GM12878 (cell line): ENCODE results near the gene ADAR. TPM values are rescaled to one million over a fixed set of nuclear protein-coding genes. Genes with fewer than 3 reads are reported as not detected.

Experiments used
- BACH1 ChIP-seq: fragments of 450-650 bp; IDR thresholded peaks from 2 replicates; pipeline ENCODE4 v1.6.1; 2017; ENCODE audit warnings: mild to moderate bottlenecking, borderline replicate concordance
- EGR1 ChIP-seq, 2 experiments: IDR thresholded peaks; 1 replicate in 1 of 2; 2 replicates in 1 of 2; pipeline ENCODE4 v1.6.1; 2011 to 2012; ENCODE audit warnings: low read depth in 2 of 2, low read length in 2 of 2, borderline replicate concordance in 1 of 2, mild to moderate bottlenecking in 1 of 2, moderate library complexity in 1 of 2
- IKZF2 ChIP-seq, 2 experiments: fragments of 450-650 bp; IDR thresholded peaks; 2 replicates each; pipeline ENCODE4 v1.6.1; 2017; ENCODE audit warnings: mild to moderate bottlenecking in 2 of 2, moderate library complexity in 2 of 2
- IRF4 ChIP-seq: IDR thresholded peaks from 2 replicates; pipeline ENCODE4 v1.6.1; 2011; ENCODE audit warnings: low read depth, low read length
- MTA3 ChIP-seq: IDR thresholded peaks from 2 replicates; pipeline ENCODE4 v1.6.1; 2012; ENCODE audit warnings: low read length, inconsistent platforms, borderline replicate concordance
- NFIC ChIP-seq: IDR thresholded peaks from 2 replicates; pipeline ENCODE4 v1.6.1; 2012; ENCODE audit warnings: low read depth, mild to moderate bottlenecking, inconsistent platforms, low read length, moderate library complexity
- NFYA ChIP-seq: IDR thresholded peaks from 2 replicates; pipeline ENCODE4 v1.6.1; 2011; ENCODE audit warnings: low read depth, mild to moderate bottlenecking, low read length, improper control_type of control experiment, borderline replicate concordance
- NR2C2 ChIP-seq: IDR thresholded peaks from 2 replicates; pipeline ENCODE4 v1.6.1; 2011; ENCODE audit warnings: borderline replicate concordance, low read depth; ENCODE audit not compliant: control insufficient read depth, insufficient read length
- POLR2A ChIP-seq: IDR thresholded peaks from 2 replicates; pipeline ENCODE4 v1.6.1; 2011; ENCODE audit warnings: low read depth, mild to moderate bottlenecking, low read length
- RAD51 ChIP-seq: fragments of 450-650 bp; IDR thresholded peaks from 2 replicates; pipeline ENCODE4 v1.6.1; 2016; ENCODE audit warnings: moderate library complexity, mild to moderate bottlenecking, inconsistent platforms
- RBBP5 ChIP-seq: fragments of 200-600 bp; sonication (generic); conservative IDR thresholded peaks from 2 replicates; pipeline ENCODE4 v1.6.1; 2016
- RELA ChIP-seq: fragments of 450-650 bp; IDR thresholded peaks from 2 replicates; pipeline ENCODE4 v1.8.0; 2014; ENCODE audit warnings: borderline replicate concordance; ENCODE audit not compliant: partially characterized antibody
- RUNX3 ChIP-seq: IDR thresholded peaks from 2 replicates; pipeline ENCODE4 v1.6.1; 2012; ENCODE audit warnings: low read length, inconsistent platforms
- SMC3 ChIP-seq: IDR thresholded peaks from 2 replicates; pipeline ENCODE4 v1.6.1; 2011; ENCODE audit warnings: low read length, improper control_type of control experiment, borderline replicate concordance
- SRF ChIP-seq, 2 experiments: IDR thresholded peaks; 2 replicates each; pipeline ENCODE4 v1.6.1; 2011; ENCODE audit warnings: low read depth in 2 of 2, low read length in 2 of 2, mild to moderate bottlenecking in 1 of 2, moderate library complexity in 1 of 2
- SUPT20H ChIP-seq: IDR thresholded peaks from 2 replicates; pipeline ENCODE4 v1.6.1; 2011; ENCODE audit warnings: low read depth, mild to moderate bottlenecking, low read length, moderate library complexity, borderline replicate concordance; ENCODE audit not compliant: control insufficient read depth
- SUZ12 ChIP-seq: fragments of 200-600 bp; sonication (generic); IDR thresholded peaks from one replicate; pipeline ENCODE4 v1.6.1; 2018; ENCODE audit warnings: antibody characterized with exemption, mild to moderate bottlenecking; ENCODE audit not compliant: unreplicated experiment
- YBX1 ChIP-seq: fragments of 450-650 bp; IDR thresholded peaks from 2 replicates; pipeline ENCODE4 v1.6.1; 2016; ENCODE audit warnings: antibody characterized with exemption
- polyA plus RNA-seq, 11 experiments: library from polyadenylated mRNA; depleted of rRNA in 4 of 11; unstranded in 6 of 11; stranded (reverse) in 5 of 11; fragments of >200 nt; fragmentation: Nextera tagmentation in 4 of 11; fragmentation: Illumina TruSeq in 1 of 11; extraction: Ambion mirVana in 4 of 11; extraction: Trizol in 1 of 11; gene quantifications; 1 replicate in 1 of 11; 2 replicates in 10 of 11; pipeline versions ENCODE4 v1.2.1 to v1.2.3, GENCODE V29; 2011 to 2016; ENCODE audit warnings: inconsistent platforms in 2 of 11, missing spikeins in 2 of 11, low read depth in 1 of 11
- total RNA-seq, 4 experiments: library from RNA; depleted of rRNA in 3 of 4; stranded (reverse); fragments of >200 nt in 3 of 4; fragmentation: Illumina TruSeq in 1 of 4; extraction: Trizol in 1 of 4; gene quantifications; 2 replicates each; pipeline versions ENCODE4 v1.2.1 to v1.2.3, GENCODE V29; 2013 to 2021
- TF ChIP-seq, protein P1 (sequence below): fragments of 450-650 bp; IDR thresholded peaks from 2 replicates; pipeline ENCODE4 v1.6.1; 2018; ENCODE audit warnings: borderline replicate concordance, mild to moderate bottlenecking; ENCODE audit not compliant: partially characterized antibody
- TF ChIP-seq, protein P2 (sequence below): IDR thresholded peaks from 2 replicates; pipeline ENCODE4 v1.6.1; 2011; ENCODE audit warnings: borderline replicate concordance, low read depth, mild to moderate bottlenecking, moderate library complexity, low read length; ENCODE audit not compliant: insufficient read depth, poor library complexity, severe bottlenecking
- TF ChIP-seq, protein P3 (sequence below): fragments of 450-650 bp; IDR thresholded peaks from 2 replicates; pipeline ENCODE4 v1.6.1; 2018; ENCODE audit warnings: mild to moderate bottlenecking, low read depth, moderate library complexity; ENCODE audit not compliant: partially characterized antibody
- TF ChIP-seq, protein P4 (sequence below): fragments of 450-650 bp; IDR thresholded peaks from 2 replicates; pipeline ENCODE4 v1.6.1; 2017; ENCODE audit warnings: borderline replicate concordance

Gene ADAR
- total and polyA plus RNA-seq, 10 of the 15 experiments (the other 5 are each of a cell fraction or from before 2014, with no cell fraction given) = 55.5 to 413 (median 176) TPM

DNA sequence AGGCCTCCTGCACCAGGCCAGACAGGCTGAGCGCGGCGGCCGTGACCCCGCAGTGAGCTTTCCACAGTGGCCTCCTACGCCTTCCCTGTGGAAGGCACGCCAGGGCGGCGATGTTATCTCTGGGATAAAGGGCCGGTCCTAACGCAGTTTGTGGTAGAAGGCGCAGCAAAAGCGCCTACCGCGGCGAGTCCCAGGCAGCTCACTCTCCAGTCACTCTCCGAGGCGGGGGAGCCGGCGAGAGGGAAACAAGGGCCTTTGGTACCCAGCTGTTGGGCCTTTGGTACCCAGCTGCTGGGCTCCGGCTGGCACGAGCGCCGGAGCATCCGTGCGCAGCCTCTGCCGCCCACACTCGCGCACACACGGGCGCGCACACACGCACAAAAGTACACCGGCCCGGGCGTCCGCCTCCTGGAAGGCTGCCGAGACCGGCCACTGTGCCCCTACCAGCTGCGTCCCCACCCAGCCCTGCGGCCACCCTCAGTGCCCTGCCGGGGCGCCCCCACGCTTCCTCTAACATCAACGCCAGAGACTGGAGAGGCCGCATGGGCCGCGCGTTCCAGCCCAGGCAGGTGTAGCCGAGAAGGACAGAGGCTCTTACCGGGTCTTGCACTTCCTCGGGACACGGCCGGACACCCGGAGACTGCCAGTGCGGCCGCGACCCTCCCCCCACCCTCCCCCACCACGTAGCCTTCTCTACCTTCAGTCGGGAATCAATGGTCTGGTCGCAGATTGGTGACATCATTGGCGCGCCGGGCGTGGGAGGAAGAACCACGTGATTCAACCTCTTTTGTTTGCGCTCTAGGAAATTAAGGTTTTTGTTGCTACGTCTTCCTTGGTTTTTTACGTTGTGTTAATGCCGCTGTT, 19.5 kb upstream of the ADAR start (continued):
- TF ChIP-seq, protein P1, sequence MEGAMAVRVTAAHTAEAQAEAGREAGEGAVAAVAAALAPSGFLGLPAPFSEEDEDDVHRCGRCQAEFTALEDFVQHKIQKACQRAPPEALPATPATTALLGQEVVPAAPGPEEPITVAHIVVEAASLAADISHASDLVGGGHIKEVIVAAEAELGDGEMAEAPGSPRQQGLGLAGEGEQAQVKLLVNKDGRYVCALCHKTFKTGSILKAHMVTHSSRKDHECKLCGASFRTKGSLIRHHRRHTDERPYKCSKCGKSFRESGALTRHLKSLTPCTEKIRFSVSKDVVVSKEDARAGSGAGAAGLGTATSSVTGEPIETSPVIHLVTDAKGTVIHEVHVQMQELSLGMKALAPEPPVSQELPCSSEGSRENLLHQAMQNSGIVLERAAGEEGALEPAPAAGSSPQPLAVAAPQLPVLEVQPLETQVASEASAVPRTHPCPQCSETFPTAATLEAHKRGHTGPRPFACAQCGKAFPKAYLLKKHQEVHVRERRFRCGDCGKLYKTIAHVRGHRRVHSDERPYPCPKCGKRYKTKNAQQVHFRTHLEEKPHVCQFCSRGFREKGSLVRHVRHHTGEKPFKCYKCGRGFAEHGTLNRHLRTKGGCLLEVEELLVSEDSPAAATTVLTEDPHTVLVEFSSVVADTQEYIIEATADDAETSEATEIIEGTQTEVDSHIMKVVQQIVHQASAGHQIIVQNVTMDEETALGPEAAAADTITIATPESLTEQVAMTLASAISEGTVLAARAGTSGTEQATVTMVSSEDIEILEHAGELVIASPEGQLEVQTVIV = no peak
- TF ChIP-seq BACH1 = no peak
- TF ChIP-seq, protein P2, sequence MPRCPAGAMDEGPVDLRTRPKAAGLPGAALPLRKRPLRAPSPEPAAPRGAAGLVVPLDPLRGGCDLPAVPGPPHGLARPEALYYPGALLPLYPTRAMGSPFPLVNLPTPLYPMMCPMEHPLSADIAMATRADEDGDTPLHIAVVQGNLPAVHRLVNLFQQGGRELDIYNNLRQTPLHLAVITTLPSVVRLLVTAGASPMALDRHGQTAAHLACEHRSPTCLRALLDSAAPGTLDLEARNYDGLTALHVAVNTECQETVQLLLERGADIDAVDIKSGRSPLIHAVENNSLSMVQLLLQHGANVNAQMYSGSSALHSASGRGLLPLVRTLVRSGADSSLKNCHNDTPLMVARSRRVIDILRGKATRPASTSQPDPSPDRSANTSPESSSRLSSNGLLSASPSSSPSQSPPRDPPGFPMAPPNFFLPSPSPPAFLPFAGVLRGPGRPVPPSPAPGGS = no peak
- no peak for TF ChIP-seq NFYA
- TF ChIP-seq SUPT20H = no peak
- TF ChIP-seq MTA3 = no peak
- peak in 1 of 2 experiments; percentile 92; a peak in 2 of 4 replicates for TF ChIP-seq SRF (IDR thresholded peaks at IDR 0.05; ENCODE audit: low read depth in 2 of 2, low read length in 2 of 2)
- TF ChIP-seq, protein P3, sequence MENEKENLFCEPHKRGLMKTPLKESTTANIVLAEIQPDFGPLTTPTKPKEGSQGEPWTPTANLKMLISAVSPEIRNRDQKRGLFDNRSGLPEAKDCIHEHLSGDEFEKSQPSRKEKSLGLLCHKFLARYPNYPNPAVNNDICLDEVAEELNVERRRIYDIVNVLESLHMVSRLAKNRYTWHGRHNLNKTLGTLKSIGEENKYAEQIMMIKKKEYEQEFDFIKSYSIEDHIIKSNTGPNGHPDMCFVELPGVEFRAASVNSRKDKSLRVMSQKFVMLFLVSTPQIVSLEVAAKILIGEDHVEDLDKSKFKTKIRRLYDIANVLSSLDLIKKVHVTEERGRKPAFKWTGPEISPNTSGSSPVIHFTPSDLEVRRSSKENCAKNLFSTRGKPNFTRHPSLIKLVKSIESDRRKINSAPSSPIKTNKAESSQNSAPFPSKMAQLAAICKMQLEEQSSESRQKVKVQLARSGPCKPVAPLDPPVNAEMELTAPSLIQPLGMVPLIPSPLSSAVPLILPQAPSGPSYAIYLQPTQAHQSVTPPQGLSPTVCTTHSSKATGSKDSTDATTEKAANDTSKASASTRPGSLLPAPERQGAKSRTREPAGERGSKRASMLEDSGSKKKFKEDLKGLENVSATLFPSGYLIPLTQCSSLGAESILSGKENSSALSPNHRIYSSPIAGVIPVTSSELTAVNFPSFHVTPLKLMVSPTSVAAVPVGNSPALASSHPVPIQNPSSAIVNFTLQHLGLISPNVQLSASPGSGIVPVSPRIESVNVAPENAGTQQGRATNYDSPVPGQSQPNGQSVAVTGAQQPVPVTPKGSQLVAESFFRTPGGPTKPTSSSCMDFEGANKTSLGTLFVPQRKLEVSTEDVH = peak; percentile 51
- TF ChIP-seq NFIC = no peak; the same call in 1 of the 2 replicates
- TF ChIP-seq RELA = no peak
- TF ChIP-seq POLR2A = peak; percentile 55; the same call in 1 of the 2 replicates
- TF ChIP-seq SMC3 = no peak
- TF ChIP-seq EGR1 (IDR thresholded peaks at IDR 0.05; ENCODE audit: borderline replicate concordance in 1 of 2, low read depth in 2 of 2, low read length in 2 of 2) = peak; percentile 58 to 100
- peak; percentile 97 for TF ChIP-seq RAD51
- TF ChIP-seq RUNX3 = peak; percentile 75
- TF ChIP-seq IRF4 = no peak
- no peak for TF ChIP-seq RBBP5
- no peak for TF ChIP-seq SUZ12
- TF ChIP-seq IKZF2 (IDR thresholded peaks at IDR 0.05) = peak in 1 of 2 experiments; percentile 18; a peak in 1 of 4 replicates
- no peak for TF ChIP-seq YBX1
- TF ChIP-seq, protein P4, sequence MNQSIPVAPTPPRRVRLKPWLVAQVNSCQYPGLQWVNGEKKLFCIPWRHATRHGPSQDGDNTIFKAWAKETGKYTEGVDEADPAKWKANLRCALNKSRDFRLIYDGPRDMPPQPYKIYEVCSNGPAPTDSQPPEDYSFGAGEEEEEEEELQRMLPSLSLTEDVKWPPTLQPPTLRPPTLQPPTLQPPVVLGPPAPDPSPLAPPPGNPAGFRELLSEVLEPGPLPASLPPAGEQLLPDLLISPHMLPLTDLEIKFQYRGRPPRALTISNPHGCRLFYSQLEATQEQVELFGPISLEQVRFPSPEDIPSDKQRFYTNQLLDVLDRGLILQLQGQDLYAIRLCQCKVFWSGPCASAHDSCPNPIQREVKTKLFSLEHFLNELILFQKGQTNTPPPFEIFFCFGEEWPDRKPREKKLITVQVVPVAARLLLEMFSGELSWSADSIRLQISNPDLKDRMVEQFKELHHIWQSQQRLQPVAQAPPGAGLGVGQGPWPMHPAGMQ = no peak
- no peak for TF ChIP-seq NR2C2
